Activated CD4-positive, CD25-positive, alpha-beta regulatory T cell (primary cell): Measurements from ENCODE around the gene MAP7D1.
"Not testable (repeated sequence)": the region's sequence is repeated elsewhere in the genome, so short reads cannot be mapped to it uniquely, and the experiment has no call there.

Source experiments
- DNase-seq, 4 experiments: peaks; one replicate each; lab custom pipeline; 2025; lab: John Stamatoyannopoulos, UW

MAP7D1 gene

GRCh38 chr1:36151845-36152203, 4.1 kb upstream of the MAP7D1 start:
- DNase-seq: peak in 2 of 4 experiments; percentile 19 to 22

- DNase-seq: no peak
Observed at GRCh38 chr1:36153476-36153875, 2.5 kb upstream of the MAP7D1 start.

- no peak for DNase-seq
Observed at GRCh38 chr1:36154335-36154734, 1.6 kb upstream of the MAP7D1 start.

GRCh38 chr1:36154765-36155407, 1.1 kb upstream of the MAP7D1 start:
- no peak for DNase-seq

GRCh38 chr1:36156329-36157114, 562 bp downstream of the MAP7D1 start:
- peak; percentile 25 to 36 (median 32) for DNase-seq

GRCh38 chr1:36157115-36157903, 1.3 kb downstream of the MAP7D1 start:
- no peak for DNase-seq

GRCh38 chr1:36157973-36158826, 2.2 kb downstream of the MAP7D1 start:
- no peak for DNase-seq

GRCh38 chr1:36158827-36159252, 2.9 kb downstream of the MAP7D1 start:
- DNase-seq: not testable (repeated sequence)

GRCh38 chr1:36159614-36160387, 3.8 kb downstream of the MAP7D1 start:
- no peak for DNase-seq

- no peak for DNase-seq
Observed at GRCh38 chr1:36160388-36160948, 4.5 kb downstream of the MAP7D1 start.

- peak in 3 of 4 experiments; percentile 16 to 43 (median 29) for DNase-seq
Observed at GRCh38 chr1:36160949-36161485, 5.1 kb downstream of the MAP7D1 start.

- DNase-seq: peak in 3 of 4 experiments; percentile 16 to 26 (median 26)
Observed at GRCh38 chr1:36161641-36162531, 5.9 kb downstream of the MAP7D1 start.

- DNase-seq: no peak
Observed at GRCh38 chr1:36162680-36163239, 6.8 kb downstream of the MAP7D1 start.

GRCh38 chr1:36163426-36163825, 7.5 kb downstream of the MAP7D1 start:
- no peak for DNase-seq

- DNase-seq: no peak
Observed at GRCh38 chr1:36164361-36164760, 8.4 kb downstream of the MAP7D1 start.

- no peak for DNase-seq
Observed at GRCh38 chr1:36165145-36165544, 9.2 kb downstream of the MAP7D1 start.

GRCh38 chr1:36166136-36166535, 10.2 kb downstream of the MAP7D1 start:
- no peak for DNase-seq

- no peak for DNase-seq
Observed at GRCh38 chr1:36166938-36167905, 11.3 kb downstream of the MAP7D1 start.
